Prostate gland (tissue), 2 donors: ENCODE results near the gene CACNA1E. TPM values are rescaled to one million over a fixed set of nuclear protein-coding genes. Genes with fewer than 3 reads are reported as not detected.

Source experiments
- DNase-seq: peaks from one replicate; pipeline ENCODE4 v3.0.0-alpha.2; 2019; ENCODE audit warnings: low spot score
- H3K27ac ChIP-seq, 2 donors: fragments of 200-600 bp; sonication (generic); 2 replicates each; pipeline ENCODE4 v1.5.1; 2017 to 2019
- H3K27me3 ChIP-seq: fragments of 200-600 bp; sonication (generic); replicated peaks from 2 replicates; pipeline ENCODE4 v1.5.1; 2019; ENCODE audit not compliant: insufficient read depth
- H3K36me3 ChIP-seq, 2 donors: fragments of 200-600 bp; sonication (generic); 1 replicate in 1 of 2; 2 replicates in 1 of 2; pipeline versions ENCODE4 v1.5.1 to v1.8.1; 2017 to 2019
- H3K4me1 ChIP-seq: fragments of 200-600 bp; sonication (generic); replicated peaks from 2 replicates; pipeline ENCODE4 v1.5.1; 2019
- H3K4me3 ChIP-seq, 2 donors: fragments of 200-600 bp; sonication (generic); 2 replicates each; pipeline ENCODE4 v1.5.1; 2017 to 2019
- H3K9me3 ChIP-seq: fragments of 200-600 bp; sonication (generic); 2 replicates; pipeline ENCODE4 v1.5.1; 2017
- POLR2A ChIP-seq: fragments of 450-650 bp; IDR thresholded peaks from one replicate; pipeline ENCODE4 v1.6.1; 2016; ENCODE audit warnings: antibody characterized with exemption, mild to moderate bottlenecking
- POLR2AphosphoS5 ChIP-seq: sonication (generic); formaldehyde crosslinking; IDR thresholded peaks from one replicate; pipeline ENCODE4 v1.6.1; 2017; ENCODE audit warnings: antibody characterized with exemption
- WGBS: methylation state at CpG from one replicate; pipeline ENCODE4 v1.1.5; 2018; 5-methylcytosine and 5-hydroxymethylcytosine counted together
- intact Hi-C: fragments of 100-400 bp; cut with DNase I; formaldehyde crosslinking; loops from one replicate; pipeline ENCODE4 v1.14.2; 2022
- total RNA-seq, 2 donors: library from RNA; depleted of rRNA; stranded (reverse); fragments of >200 nt; gene quantifications; one replicate each; pipeline ENCODE4 v1.1.0, GENCODE V29; 2016
- TF ChIP-seq, protein P1 (sequence below), 4 experiments: fragments of 200-600 bp in 2 of 4; fragments of 450-650 bp in 2 of 4; sonication (generic) in 2 of 4; IDR thresholded peaks; 1 replicate in 3 of 4; 2 replicates in 1 of 4; pipeline ENCODE4 v1.5.1; 2016 to 2019; ENCODE audit warnings: antibody characterized with exemption in 4 of 4, mild to moderate bottlenecking in 2 of 4, moderate library complexity in 2 of 4

CACNA1E gene
- total RNA-seq, 2 donors from 2014 or later, result 4.1 TPM; not detected in 1

DNA sequence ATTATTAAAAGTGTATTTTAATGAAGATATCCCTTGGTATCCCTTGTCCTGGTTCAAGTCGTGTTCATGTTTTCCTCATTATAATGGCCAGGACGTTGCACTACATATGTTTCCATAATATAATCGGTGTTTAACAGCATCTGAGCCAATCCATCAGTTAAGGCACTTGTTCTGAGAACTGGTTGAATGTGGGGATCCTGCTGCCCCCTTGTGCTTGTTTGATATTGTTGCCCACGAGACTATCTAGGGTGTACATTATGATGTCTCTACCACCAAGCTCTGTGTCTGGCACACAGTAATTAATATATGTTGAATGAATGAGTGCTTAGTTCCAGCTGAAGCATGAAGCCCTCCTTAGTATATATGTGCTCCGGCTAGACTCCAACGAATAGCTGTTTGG is 193.0 kb downstream of the CACNA1E start:
- H3K4me1 ChIP-seq, result no peaks in the 10 kb centered on the region
- no peak overlapping the region for H3K4me3 ChIP-seq
- no peaks in the 10 kb centered on the region for H3K27me3 ChIP-seq
- no peak for TF ChIP-seq POLR2AphosphoS5
- no peak overlapping the region for H3K27ac ChIP-seq
- no peaks in the 10 kb centered on the region for H3K36me3 ChIP-seq
- H3K9me3 ChIP-seq, result no peaks in the 10 kb centered on the region
- no peak for DNase-seq
- 34% methylated on average over 6 of the region's 6 CpGs for WGBS
- intact Hi-C loops, result loop anchor here (2.0 kb wide), 1 partner anchor 197 kb away; no protein-coding TSS in a partner anchor

DNA sequence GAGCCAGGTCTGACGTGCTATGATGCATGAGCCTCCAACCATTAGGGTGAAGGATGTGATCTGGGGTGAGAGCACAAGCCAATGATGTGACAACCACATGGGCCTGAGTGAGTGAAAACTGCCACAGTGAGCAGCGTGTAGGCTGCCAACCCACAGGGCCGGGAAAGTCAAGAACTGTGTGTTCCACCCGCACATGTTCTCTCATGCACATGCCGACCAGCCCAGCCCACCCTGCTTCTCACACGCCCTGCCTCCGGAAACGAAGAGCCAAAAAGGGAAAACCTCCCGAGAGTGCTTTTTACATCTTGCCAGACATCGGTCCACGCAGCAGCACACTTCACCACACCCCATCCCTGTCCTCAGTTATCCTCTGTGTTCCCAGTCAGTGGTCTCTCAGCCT is 197.0 kb downstream of the CACNA1E start:
- H3K36me3 ChIP-seq, result no peaks in the 10 kb centered on the region
- no peak for DNase-seq
- no peak overlapping the region for H3K4me3 ChIP-seq
- no peak overlapping the region for H3K27ac ChIP-seq
- H3K4me1 ChIP-seq, result no peaks in the 10 kb centered on the region
- intact Hi-C loops, result no loop called here
- WGBS, result 84% methylated on average over 11 of the region's 11 CpGs
- H3K27me3 ChIP-seq, result no peaks in the 10 kb centered on the region
- TF ChIP-seq, protein P1, sequence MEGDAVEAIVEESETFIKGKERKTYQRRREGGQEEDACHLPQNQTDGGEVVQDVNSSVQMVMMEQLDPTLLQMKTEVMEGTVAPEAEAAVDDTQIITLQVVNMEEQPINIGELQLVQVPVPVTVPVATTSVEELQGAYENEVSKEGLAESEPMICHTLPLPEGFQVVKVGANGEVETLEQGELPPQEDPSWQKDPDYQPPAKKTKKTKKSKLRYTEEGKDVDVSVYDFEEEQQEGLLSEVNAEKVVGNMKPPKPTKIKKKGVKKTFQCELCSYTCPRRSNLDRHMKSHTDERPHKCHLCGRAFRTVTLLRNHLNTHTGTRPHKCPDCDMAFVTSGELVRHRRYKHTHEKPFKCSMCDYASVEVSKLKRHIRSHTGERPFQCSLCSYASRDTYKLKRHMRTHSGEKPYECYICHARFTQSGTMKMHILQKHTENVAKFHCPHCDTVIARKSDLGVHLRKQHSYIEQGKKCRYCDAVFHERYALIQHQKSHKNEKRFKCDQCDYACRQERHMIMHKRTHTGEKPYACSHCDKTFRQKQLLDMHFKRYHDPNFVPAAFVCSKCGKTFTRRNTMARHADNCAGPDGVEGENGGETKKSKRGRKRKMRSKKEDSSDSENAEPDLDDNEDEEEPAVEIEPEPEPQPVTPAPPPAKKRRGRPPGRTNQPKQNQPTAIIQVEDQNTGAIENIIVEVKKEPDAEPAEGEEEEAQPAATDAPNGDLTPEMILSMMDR (IDR thresholded peaks at IDR 0.05), result no peak
- no peak for TF ChIP-seq POLR2AphosphoS5
- no peak for TF ChIP-seq POLR2A
- no peaks in the 10 kb centered on the region for H3K9me3 ChIP-seq

DNA sequence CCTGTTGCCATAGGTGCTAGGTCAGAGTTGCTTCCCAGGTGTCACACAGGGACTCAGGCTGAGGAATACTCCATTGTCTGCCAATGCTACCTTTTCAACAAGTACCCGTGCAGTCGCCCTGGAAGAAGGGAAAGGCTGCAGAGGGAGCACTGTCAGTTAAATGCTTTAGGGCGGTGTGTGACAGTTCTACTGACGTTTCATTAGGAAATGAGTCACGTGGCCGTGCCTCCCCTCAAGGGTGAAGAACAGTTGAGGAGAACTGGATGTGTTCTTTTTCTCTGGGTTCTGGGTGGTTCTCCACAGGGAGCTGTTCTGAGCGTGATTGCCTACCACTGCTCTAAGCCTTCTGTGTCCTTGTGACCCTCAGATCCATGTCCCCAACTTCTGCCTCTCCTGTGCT is 197.6 kb downstream of the CACNA1E start:
- no peak for DNase-seq
- no peak overlapping the region for H3K4me3 ChIP-seq
- H3K9me3 ChIP-seq, result no peaks in the 10 kb centered on the region
- intact Hi-C loops, result no loop called here
- H3K36me3 ChIP-seq, result no peaks in the 10 kb centered on the region
- no peaks in the 10 kb centered on the region for H3K4me1 ChIP-seq
- TF ChIP-seq POLR2AphosphoS5 (no peak), POLR2A (no peak)
- TF ChIP-seq, protein P1 (IDR thresholded peaks at IDR 0.05), result no peak
- 55% methylated on average over 7 of the region's 7 CpGs for WGBS
- H3K27me3 ChIP-seq, result no peaks in the 10 kb centered on the region
- no peak overlapping the region for H3K27ac ChIP-seq

DNA sequence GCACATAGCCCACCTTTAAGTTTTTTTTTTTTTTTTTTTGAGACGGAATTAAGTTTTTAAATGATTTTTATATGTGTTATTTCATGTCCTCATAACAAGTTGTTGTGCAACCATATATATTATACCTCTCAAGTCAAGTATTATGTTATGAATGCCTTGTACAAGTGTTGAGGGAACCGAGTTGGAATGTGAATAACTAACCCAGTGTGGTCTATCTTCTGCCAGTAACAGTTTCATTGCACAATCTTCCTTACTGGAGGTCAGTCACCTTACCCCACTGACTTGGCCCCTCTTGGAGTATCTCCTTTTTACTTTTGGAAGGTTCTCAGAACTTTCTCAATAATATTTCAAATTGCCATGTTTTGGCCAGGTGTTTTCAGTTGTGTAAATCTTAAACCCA is 201.9 kb downstream of the CACNA1E start:
- no peaks in the 10 kb centered on the region for H3K4me1 ChIP-seq
- no peak overlapping the region for H3K27ac ChIP-seq
- H3K9me3 ChIP-seq, result no peaks in the 10 kb centered on the region
- H3K4me3 ChIP-seq, result no peak overlapping the region
- no peaks in the 10 kb centered on the region for H3K36me3 ChIP-seq
- DNase-seq, result no peak
- WGBS, result 77% methylated on average over 2 of the region's 2 CpGs
- no peaks in the 10 kb centered on the region for H3K27me3 ChIP-seq
- intact Hi-C loops, result no loop called here
- TF ChIP-seq, protein P1 (IDR thresholded peaks at IDR 0.05), result no peak
- TF ChIP-seq POLR2AphosphoS5, result no peak
- TF ChIP-seq POLR2A, result no peak

DNA sequence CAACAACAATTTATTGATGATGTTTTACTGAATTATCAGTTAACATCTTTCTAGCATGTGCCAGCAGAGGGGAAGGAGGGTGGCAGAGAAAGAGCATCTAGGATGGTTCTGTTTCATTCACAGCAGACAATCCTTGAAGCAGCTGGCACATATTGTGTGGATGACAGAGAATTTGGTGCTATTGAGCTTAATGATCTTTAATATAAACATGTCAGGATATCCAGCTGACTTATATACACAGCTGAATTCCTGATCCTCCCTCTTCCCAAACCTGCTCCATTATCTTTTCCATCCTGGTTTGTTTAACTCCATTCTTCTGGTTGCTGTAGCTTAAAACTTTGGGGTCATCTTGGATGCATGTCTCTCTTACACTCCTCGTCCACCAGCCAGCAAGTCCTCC is 218.6 kb downstream of the CACNA1E start:
- no peak for DNase-seq
- TF ChIP-seq POLR2A (no peak), POLR2AphosphoS5 (no peak)
- TF ChIP-seq, protein P1 (IDR thresholded peaks at IDR 0.05), result no peak
- Histone ChIP-seq H3K27ac (no peak overlapping the region), H3K4me1 (no peaks in the 10 kb centered on the region), H3K9me3 (no peaks in the 10 kb centered on the region), H3K36me3 (no peaks in the 10 kb centered on the region), H3K4me3 (no peak overlapping the region), H3K27me3 (no peaks in the 10 kb centered on the region)
- intact Hi-C loops, result no loop called here
- 41% methylated on average over 1 of the region's 1 CpG for WGBS
